ENCODE results near the gene EPDR1. TPM values are rescaled to one million over a fixed set of nuclear protein-coding genes. Genes with fewer than 3 reads are reported as not detected.
"Not testable (repeated sequence)": the region's sequence is repeated elsewhere in the genome, so short reads cannot be mapped to it uniquely, and the experiment has no call there.

The EPDR1 gene
- total RNA-seq, 1 donor from 2014 or later, result 2.0 TPM

DNA sequence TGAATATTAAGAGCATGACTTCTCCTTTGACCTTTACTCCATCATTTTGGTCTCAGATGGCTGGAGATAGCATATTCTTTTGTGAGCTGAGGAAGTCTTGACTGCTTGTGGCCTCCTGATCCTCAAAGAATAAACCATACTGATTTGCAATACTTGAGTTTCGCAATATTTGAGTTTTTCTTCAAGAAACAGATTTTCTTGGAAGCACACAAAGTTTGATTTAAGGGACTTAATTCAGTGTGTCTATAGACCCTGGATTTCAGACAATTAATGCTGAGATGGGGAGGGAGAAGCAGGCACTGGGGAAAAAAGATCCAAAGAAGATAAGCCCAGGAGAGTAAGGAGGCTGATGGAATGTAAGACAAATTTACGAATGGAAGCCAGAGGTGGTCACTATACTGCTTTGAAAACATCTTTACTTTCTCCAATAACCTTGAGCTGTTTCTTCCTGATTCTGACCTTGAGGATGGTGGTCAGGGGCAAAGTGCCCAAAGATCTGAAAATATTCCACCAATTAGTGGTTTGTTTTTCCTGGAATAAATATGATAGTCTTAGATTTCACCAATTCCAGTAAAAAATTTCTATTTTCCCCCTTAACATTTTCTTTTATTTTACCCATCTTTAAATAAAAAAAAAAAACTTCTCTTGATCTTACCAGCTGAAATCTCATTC, 7.5 kb downstream of the EPDR1 start:
- no peak for DNase-seq (ENCODE audit: low read depth in 2 of 2)

DNA sequence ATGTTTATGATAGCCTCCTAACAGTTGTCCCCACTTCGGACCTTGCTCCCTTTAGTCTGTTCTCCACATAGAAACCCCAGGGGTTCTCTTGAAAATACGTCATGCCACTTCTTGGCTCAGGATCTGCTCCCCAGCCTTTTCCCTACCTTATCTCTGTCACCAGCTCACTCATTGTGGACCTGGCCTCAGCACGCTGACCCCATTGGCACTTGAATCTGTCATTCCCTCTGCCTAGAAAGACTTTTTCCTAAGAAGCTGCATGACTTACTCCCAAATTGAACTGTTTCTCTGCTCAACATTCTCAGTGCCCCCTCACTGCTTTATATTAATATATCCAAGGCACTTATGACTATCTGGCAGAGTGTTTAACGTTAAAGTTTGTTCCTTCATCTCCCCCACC, 8.4 kb downstream of the EPDR1 start:
- no peak for DNase-seq (ENCODE audit: low read depth in 2 of 2)

DNA sequence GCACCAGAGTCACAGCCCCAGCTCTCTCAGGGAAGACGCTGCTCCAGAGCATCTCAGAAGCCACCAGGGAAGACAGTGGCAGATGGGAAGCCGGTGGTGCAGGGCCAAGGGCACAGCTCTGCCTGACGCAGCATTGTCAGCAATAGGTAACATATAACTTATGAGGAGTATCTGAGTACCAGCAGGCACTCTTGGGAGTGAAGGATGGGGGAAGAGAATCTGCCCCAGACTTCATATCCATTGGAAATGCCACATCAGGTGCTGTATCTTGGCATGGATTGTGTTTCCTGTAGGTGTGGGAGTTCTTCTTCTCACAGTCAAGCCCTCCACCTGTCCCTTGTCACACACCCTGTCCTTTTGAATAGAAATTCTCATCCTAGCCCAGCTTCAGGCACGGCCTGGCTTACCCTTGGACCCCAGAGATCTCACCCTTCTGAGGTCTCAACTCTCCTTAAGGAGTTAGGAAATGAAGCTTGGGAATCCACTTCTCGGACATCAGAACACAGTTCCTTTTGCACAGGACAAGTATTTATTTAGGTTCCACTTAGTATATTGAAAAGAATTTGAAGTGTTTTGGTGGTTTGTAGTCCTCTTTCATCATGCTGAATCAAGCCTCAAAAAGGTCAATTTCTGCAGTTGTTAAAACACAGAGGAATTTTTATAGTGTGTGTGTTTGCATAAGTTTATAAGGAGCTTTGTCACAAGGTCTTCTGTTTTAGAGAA, 9.9 kb downstream of the EPDR1 start:
- no peak for DNase-seq (ENCODE audit: low read depth in 2 of 2)

DNA sequence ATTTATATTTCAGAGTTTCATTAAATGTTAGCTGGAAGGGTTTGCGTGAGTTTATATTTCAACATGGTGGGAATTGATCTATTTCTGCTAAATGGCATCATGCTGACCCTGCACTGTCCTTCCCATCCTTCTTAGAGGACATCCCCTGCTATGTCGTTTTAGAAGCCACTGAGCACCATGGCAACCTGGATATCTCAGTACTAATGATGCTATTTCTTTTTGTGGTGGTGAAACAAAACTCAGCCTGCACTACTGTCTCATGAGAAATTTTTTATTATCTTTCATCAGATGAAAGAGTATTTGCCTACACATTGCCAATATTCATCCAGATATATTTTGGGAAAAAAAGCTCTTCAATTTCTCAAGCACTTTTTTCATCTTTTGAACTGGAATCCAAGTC, 12.1 kb downstream of the EPDR1 start:
- DNase-seq (ENCODE audit: low read depth in 2 of 2), result no peak

DNA sequence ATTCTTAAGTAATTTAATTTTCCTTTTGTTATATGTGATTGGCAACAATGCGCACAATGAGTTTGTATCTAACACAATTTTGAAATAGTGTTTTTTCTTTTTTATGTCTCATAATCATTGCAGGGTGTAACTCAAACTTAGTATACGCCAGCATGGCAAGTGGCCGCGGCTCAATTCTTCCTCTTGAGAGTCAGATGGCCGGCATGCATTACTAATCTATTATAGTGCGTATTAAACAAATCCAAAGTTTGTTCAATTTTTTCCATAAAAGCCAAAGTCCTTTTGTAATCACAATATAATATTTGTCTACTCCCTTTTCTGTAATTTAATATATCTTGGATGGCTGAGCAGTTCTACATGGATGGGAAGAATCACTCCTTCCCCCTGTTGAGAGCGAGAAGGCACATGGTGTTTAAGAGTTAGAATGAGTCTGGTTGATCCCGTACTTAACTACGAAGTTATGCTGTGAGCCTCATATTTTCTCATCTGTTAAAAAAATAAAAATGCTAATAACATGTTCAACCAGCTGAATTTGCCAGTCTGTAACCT, 12.7 kb downstream of the EPDR1 start:
- DNase-seq (ENCODE audit: low read depth in 2 of 2), result no peak

DNA sequence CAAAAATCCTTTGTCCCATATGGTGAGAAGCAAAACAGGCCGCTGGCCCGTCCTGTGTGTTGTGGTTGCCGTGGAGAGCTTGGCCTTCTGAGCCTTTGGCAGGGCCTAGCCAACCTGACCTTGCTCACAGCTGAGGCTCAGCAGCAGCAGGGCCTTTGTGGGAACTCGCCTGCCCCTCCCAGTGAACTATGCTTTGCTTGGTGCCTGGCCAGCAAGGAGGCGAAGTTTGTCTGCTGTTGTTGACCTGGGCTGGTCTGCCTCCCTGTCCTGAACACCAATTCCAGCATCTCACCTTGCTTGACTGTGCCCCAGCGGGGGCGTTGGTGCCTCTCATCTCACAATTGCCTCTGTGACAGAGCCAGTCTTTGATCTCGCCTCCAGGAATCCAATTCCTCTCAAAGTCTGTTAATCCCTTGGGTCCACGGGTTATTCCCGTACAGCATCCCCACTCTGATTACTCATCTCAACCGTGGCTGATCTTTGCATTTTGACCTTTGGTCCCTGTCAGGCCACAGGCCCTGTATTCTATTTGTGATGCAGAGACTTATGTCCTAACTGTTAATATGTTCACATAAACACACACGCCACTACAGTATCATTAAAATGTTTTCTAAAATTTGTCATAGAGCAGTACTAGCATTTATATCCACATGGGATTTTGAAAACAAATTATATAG, 22.6 kb downstream of the EPDR1 start:
- DNase-seq (ENCODE audit: low read depth in 2 of 2), result peak in 1 of 2 donors; percentile 31

DNA sequence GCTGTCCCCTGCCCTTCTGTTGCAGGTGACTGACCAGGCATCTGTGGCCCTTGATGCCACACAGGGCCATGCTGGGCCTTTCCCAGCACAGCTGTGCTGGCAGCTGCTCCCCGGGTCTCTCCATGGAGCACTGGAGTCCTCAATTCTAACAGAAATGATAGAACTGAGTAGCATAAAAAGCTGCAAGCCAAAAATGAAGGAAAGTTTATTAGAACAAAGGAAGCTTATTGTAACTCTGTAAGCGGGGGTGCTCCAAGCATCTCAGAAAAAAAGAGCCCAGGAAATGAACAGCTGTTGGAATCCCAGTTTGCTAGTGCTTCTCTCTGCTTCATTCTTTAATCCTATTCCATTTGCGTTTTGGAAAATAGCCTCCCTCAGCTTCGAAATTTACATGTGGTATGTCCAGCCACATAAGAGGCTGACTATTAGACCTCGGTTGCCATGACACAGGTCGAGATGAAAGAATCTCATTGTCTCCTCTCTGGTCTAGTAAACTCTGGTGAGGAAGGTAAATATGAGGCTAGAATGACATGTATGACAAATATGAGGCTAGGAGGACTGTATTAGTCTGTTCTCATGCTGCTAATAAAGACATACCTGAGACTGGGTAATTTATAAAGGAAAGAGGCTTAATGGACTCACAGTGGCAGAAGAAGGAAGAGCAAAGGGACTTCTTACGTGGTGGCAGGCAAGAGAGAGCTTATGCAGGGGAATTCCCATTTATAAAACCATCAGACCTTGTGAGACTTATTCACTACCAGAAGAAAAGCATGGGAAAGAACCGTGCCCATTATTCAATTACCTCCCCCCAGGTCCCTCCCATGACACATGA, 23.7 kb downstream of the EPDR1 start:
- no peak for DNase-seq (ENCODE audit: low read depth in 2 of 2)

DNA sequence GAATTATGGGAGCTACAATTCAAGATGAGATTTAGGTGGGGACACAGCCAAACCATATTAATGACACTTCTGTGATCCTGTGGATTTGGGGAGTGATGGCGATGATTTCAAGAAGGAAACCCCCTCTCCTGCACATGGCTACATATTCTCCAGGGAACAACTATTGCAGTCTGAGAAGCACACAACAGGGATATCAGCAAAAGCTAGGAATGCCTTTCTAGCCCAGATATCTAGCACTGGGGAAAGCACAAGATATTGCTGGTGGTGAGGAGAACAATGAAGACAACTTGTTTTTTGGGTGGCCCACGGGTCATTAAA, 24.3 kb downstream of the EPDR1 start:
- no peak for DNase-seq (ENCODE audit: low read depth in 2 of 2)

DNA sequence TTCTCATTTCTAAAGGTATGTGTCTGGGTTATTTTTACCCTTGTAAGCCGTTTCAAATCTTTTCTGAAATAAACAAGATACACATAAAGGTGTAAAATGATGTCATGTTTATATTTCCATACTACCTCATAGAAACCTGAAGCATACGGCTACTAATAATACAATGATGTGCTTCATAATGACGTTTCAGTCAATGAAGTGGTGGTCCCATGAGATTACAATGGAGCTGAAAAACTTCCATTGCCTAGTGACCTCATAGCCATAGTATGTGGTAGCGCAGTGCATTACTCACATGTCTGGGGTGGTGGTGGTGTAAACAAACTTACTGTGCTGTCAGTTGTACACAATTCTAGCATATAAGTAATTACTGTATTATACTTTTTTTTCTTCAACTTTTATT, 24.9 kb downstream of the EPDR1 start:
- no peak for DNase-seq (ENCODE audit: low read depth in 2 of 2)

DNA sequence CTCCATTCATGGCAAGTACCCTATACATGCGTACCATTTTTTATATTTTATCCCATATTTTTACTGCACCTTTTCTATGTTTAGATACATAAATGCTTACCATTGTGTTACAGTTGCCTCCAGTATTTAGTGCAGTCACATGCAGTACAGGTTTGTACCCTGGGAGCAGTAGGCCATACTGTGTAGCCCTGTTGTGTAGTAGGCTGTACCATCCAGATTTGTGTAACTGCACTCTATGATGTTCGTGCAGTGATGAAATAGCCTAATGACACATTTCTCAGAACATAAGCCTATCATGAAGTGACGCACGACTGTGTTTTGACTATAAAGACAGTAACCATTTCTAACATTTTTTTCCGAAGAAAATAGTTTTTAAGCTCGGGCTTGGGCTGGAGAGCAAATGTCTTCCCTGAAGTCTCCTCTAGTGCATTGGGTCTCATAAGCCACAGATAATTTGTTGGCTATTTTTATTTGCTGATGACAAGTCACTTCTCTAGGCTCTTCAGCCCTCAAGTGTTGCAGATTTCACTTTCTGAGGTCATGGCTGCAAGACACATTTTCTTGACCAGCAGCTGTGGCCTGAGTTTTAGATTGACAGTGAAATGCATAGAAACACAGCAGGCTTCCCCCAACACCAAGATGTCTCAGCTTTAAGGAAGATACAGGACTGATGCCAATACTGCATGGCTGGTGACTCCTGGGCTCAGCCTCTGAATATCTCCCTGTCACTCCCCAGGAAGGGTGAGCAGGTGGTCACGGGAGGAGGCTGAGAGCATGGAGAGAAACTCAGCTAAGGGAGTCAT, 26.9 kb downstream of the EPDR1 start:
- DNase-seq (ENCODE audit: low read depth in 2 of 2), result no peak

DNA sequence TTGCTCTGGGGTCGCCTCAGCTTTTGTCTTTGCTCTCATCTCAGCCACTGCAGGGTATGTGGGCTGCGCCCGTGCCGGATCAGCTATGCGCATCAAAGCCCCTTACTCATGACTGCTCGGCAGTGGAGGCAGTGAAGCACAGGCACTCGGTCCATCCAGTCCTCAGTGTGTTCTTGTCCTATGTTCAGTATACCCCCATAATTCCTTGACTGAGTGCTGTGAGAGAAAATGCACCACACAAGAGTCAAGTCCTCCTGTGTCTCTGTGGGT, 27.4 kb downstream of the EPDR1 start:
- DNase-seq (ENCODE audit: low read depth in 2 of 2), result no peak

DNA sequence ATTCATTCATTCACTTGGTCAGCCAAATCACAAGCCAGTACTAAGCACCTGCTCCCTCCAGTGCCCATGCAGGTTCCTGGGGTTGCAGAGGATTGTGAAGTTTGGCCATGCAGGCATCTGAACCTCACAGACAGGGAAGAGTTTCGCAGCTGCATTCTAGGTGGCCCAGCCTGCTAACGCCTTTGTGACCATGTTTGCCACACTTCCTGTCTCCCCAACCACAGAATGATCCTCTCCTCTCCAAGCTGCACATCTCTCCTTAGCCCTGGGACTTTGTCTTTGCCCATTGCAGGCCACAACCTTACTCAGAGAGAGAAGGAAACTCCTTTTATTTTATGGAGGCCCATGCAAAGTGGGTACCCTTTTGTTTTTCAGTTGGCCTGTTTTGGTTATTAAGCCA, 31.8 kb downstream of the EPDR1 start:
- no peak for DNase-seq (ENCODE audit: low read depth in 2 of 2)

DNA sequence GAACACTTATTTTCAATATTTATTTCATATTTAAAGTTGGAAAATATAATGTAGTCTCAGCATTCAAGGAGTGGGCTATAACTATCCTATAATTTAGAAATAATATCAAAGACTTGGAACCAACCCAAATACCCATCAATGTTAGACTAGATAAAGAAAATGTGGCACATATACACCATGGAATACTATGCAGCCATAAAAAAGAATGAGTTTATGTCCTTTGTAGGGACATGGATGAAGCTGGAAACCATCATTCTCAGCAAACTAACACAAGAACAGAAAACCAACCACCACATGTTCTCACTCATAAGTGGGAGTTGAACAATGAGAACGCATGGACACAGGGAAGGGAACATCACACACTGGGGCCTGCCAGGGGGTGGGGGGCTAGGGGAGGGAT, 33.8 kb downstream of the EPDR1 start:
- not testable (repeated sequence) for DNase-seq (ENCODE audit: low read depth in 2 of 2)

DNA sequence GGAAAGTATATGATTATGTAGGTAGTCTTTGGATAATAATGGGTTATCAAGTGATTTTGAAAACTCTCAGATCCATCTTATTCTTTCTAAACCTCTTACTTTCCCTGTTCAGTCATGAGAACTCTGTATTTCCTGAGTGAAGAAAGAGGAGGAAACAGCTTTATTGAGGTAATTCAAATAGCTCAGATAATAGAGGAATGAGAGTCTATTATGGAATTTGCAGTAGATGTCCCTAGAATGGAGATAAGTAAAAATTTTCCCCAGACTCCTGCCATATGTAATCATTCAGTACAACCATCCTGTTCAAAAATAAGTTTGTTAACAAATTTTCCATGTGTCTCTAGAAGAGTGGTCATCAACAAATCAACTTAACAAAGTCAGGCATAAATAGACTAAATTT, 36.4 kb downstream of the EPDR1 start:
- no peak for DNase-seq (ENCODE audit: low read depth in 2 of 2)

DNA sequence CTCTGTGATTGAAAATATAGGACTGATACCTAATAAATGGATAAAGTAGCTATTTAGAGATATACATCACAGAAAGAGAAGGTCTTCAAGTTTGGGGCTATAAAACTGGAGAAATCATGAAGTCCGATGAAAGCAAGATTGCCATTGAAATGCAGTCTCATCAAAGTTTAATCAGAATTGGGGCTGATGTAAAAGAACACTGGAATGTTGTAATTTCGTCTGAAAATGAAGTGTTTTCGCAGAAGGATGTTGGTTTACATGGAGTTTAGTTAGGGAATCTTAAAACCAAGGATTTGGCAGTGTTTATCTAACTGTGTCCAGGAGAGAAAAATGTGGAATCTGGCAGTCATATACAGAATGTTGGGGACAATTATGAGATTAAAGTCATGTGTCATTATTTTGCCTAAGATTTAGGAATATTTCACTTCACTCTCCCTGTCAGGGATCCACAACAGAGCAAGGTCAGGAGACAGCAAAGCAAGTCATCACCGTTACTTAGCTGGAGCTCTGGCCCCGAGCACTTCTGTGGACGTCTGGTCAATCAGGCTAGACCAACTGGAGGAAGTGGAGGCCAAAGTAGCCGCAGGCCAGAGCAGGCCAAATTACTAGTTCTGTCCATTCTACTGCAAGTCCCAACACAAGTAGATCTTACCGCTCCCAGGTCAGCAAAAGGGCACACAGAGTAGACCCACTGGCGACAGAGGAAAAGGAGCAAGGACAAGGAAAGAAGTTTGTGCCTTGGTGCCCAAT, 37.0 kb downstream of the EPDR1 start:
- no peak for DNase-seq (ENCODE audit: low read depth in 2 of 2)

DNA sequence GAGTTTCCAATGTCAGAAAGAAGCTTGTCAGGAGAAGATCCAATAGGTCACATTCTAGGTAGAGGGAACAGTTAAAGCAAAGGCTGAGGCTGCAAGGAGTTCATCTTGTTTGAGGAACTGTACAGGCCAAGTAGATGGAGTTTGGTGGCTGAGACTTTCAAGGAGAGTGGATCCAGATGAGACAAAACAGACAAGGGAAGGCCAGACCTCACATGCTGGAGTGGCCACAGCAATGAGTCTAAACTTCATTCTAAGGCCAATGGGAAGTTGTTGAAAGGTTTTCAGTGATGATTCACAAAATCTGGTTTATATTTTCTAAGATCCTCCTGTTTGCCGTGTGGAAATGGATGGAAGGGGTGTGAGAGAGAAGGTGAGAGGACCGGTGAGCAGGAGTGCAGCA, 40.0 kb downstream of the EPDR1 start:
- no peak for DNase-seq (ENCODE audit: low read depth in 2 of 2)

DNA sequence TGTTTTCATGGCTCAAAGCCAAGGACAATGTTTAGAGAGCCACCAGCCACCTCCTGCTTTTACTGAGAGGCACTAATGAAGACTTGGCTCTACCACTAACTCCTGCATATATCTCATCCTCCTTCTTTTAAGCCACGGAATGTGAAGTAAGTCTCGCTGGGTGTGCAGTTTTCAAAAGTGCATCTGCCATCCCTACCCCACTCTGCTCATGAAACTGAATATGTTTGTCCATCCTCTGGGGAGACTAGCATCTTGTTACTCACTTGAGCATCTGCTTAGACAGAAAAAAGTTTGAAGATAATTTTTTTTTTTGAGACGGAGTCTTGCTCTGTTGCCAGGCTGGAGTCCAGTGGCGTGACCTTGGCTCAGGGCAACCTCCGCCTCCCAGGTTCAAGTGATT, 40.8 kb downstream of the EPDR1 start:
- no peak for DNase-seq (ENCODE audit: low read depth in 2 of 2)

DNA sequence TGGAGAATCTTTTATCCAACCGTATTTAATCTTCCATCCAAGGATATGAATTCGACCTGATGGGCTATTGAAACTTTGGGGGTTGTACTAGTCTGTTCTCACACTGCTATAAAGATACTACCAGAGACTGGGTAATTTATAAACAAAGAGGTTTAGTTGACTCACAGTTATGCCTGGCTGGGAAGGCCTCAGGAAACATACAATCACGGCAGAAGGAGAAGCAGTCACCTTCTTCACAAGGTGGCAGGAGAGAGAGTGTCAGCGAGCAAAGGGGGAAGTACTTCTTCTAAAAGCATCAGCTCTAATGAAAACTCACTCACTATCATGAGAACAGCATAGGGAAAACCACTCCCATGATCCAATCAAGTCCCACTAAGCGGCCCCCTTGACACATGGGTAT, 43.8 kb downstream of the EPDR1 start:
- DNase-seq (ENCODE audit: low read depth in 2 of 2), result no peak

DNA sequence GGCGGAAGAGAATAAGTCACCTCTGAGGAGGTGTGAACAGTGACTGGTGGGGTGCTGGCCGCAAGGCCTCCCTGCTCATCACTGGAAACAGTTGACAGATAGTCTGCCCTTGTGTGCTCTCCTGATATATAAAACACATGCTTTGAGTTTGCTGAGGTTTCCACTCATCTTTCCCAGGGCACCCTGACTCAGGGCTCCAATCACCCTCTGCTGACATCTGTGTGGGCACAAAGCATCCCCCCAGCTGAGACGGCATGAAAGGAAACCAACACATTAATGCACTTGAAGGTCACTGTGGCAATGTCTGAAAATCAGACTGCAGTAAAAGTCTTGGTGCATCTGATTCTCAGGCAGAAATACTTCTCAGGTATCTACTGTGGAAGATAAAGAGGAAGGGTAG, 49.8 kb downstream of the EPDR1 start:
- no peak for DNase-seq (ENCODE audit: low read depth in 2 of 2)

DNA sequence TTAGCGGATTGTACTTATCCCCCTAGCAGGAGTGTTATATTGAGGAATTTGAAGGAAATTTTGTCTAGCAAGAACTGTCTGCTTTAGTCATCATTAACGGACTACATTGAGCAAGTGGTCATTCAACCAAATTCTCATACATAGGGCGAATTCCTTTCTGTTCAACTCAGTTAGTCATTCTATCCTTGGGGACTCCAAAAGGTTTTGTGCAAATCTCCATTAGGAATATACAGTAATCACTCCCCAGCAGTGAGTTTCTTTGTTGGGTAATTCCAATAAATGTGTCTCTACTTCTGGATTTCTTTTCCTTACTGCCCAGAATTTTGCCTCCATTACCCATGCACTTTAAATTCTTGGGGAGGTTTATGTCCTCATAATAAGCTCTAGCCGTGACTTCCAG, 51.1 kb downstream of the EPDR1 start:
- no peak for DNase-seq (ENCODE audit: low read depth in 2 of 2)

DNA sequence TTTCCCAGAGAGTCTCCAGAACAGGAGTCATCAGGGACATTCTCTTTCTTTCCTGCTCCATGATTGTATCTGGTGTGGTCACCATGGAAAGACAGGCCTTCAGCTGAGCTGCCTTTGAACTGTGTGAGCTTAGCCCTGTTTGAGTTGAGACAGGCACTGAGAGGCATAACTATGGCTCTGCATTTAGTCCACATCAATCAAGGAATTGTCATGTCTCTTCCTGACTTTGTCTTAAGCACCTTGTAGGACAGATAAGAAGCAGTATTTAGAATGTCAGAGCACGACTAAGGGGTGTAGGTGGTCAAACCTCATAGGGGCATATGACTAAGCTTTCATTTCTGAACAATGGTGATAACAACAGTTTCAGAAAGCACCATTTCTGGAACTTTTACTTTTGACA, 53.5 kb downstream of the EPDR1 start:
- DNase-seq (ENCODE audit: low read depth in 2 of 2), result no peak
